Neural cell (in vitro differentiated cells): ENCODE data around the gene TNFRSF4. TPM values are rescaled to one million over a fixed set of nuclear protein-coding genes. Genes with fewer than 3 reads are reported as not detected.

ENCODE experiments used
- H2AFZ ChIP-seq: fragments of 200-600, 300-800 bp; sonication (generic), shearing (Covaris generic); 2 replicates; pipeline ENCODE4 v1.6.0; 2014; ENCODE audit warnings: low read depth, mild to moderate bottlenecking, antibody characterized with exemption, low read length, moderate library complexity
- H3F3A ChIP-seq: fragments of 200-600 bp; shearing (Covaris generic); 2 replicates; pipeline ENCODE4 v1.6.1; 2016; ENCODE audit warnings: mild to moderate bottlenecking, moderate library complexity, mixed read lengths, antibody characterized with exemption, low read length; ENCODE audit not compliant: insufficient read depth, poor library complexity, severe bottlenecking
- H3K27ac ChIP-seq: fragments of 200-600, 300-800 bp; sonication (generic), shearing (Covaris generic); 2 replicates; pipeline ENCODE4 v1.5.1; 2014; ENCODE audit warnings: mild to moderate bottlenecking, low read length, moderate library complexity
- H3K27me3 ChIP-seq: fragments of 300-800, 200-600 bp; sonication (generic), shearing (Covaris generic); 2 replicates; pipeline ENCODE4 v1.6.0; 2014; ENCODE audit warnings: mild to moderate bottlenecking, low read depth, low read length, moderate library complexity; ENCODE audit not compliant: insufficient read depth
- H3K36me3 ChIP-seq: fragments of 300-800, 200-600 bp; sonication (generic), shearing (Covaris generic); 2 replicates; pipeline ENCODE4 v1.5.1; 2014; ENCODE audit warnings: mild to moderate bottlenecking, antibody characterized with exemption, low read length, moderate library complexity; ENCODE audit not compliant: insufficient read depth
- H3K4me2 ChIP-seq: fragments of 300-800, 200-600 bp; sonication (generic), shearing (Covaris generic); 2 replicates; pipeline ENCODE4 v1.6.0; 2014; ENCODE audit warnings: mild to moderate bottlenecking, low read length
- H3K4me3 ChIP-seq: fragments of 300-800, 200-600 bp; sonication (generic), shearing (Covaris generic); 2 replicates; pipeline ENCODE4 v1.5.1; 2014; ENCODE audit warnings: mild to moderate bottlenecking, low read length, moderate library complexity
- H3K79me2 ChIP-seq: fragments of 200-600 bp; shearing (Covaris generic); replicated peaks from 2 replicates; pipeline ENCODE4 v1.6.0; 2014; ENCODE audit warnings: mild to moderate bottlenecking, low read length, moderate library complexity; ENCODE audit not compliant: insufficient read depth
- H3K9ac ChIP-seq: fragments of 300-800, 200-600 bp; sonication (generic), shearing (Covaris generic); 2 replicates; pipeline ENCODE4 v1.6.1; 2016; ENCODE audit warnings: mild to moderate bottlenecking, low read length, mixed read lengths
- H3K9me2 ChIP-seq: fragments of 200-600 bp; shearing (Covaris generic); 2 replicates; pipeline ENCODE4 v1.6.1; 2016; ENCODE audit warnings: mild to moderate bottlenecking, low read length, mixed read lengths; ENCODE audit not compliant: insufficient read depth
- H3K9me3 ChIP-seq: fragments of 200-600, 300-800 bp; sonication (generic), shearing (Covaris generic); 2 replicates; pipeline ENCODE4 v1.6.1; 2016; ENCODE audit warnings: mild to moderate bottlenecking, mixed run types, low read length, moderate library complexity, mixed read lengths
- H4K20me1 ChIP-seq: fragments of 200-600 bp; shearing (Covaris generic); 2 replicates; pipeline ENCODE4 v1.6.1; 2016; ENCODE audit warnings: mild to moderate bottlenecking, mixed run types; ENCODE audit not compliant: insufficient read depth
- CTCF ChIP-seq: fragments of 450-650 bp; IDR thresholded peaks from 2 replicates; pipeline ENCODE4 v1.5.1; 2014; ENCODE audit warnings: antibody characterized with exemption, mild to moderate bottlenecking, moderate library complexity; ENCODE audit not compliant: poor library complexity, severe bottlenecking
- EP300 ChIP-seq: fragments of 450-650 bp; conservative IDR thresholded peaks from 2 replicates; pipeline ENCODE4 v1.6.1; 2014; ENCODE audit warnings: antibody characterized with exemption, mild to moderate bottlenecking, moderate library complexity; ENCODE audit not compliant: poor library complexity, severe bottlenecking
- EZH2 ChIP-seq: fragments of 200-600, 300-800 bp; shearing (Covaris generic), sonication (generic); IDR thresholded peaks from 2 replicates; pipeline ENCODE4 v1.6.1; 2014; ENCODE audit warnings: antibody characterized with exemption, low read length, borderline replicate concordance, mild to moderate bottlenecking; ENCODE audit not compliant: insufficient read depth, poor library complexity, severe bottlenecking
- MXI1 ChIP-seq: fragments of 450-650 bp; conservative IDR thresholded peaks from 2 replicates; pipeline ENCODE4 v1.6.1; 2014; ENCODE audit warnings: antibody characterized with exemption, mild to moderate bottlenecking; ENCODE audit not compliant: poor library complexity, severe bottlenecking
- POLR2AphosphoS5 ChIP-seq: IDR thresholded peaks from 2 replicates; pipeline ENCODE4 v1.6.1; 2012
- RAD21 ChIP-seq: fragments of 450-650 bp; conservative IDR thresholded peaks from 2 replicates; pipeline ENCODE4 v1.6.1; 2014; ENCODE audit warnings: antibody characterized with exemption, mild to moderate bottlenecking, moderate library complexity
- REST ChIP-seq: IDR thresholded peaks from 2 replicates; pipeline ENCODE4 v1.6.1; 2012; ENCODE audit warnings: borderline replicate concordance
- SMC3 ChIP-seq: fragments of 450-650 bp; conservative IDR thresholded peaks from 2 replicates; pipeline ENCODE4 v1.6.1; 2014; ENCODE audit warnings: antibody characterized with exemption, mild to moderate bottlenecking, moderate library complexity; ENCODE audit not compliant: poor library complexity
- TAF1 ChIP-seq: IDR thresholded peaks from 2 replicates; pipeline ENCODE4 v1.6.1; 2012; ENCODE audit warnings: low read depth
- polyA plus RNA-seq: library from polyadenylated mRNA; depleted of rRNA; stranded (reverse); fragments of >200 nt; gene quantifications from 2 replicates; pipeline ENCODE4 v1.2.3, GENCODE V29; 2014

Gene TNFRSF4
- polyA plus RNA-seq, 1 donor from 2014 or later: not detected

GRCh38 chr1:1262071-1262470, 48.1 kb upstream of the TNFRSF4 start:
- Histone ChIP-seq H3K9me2 (no peaks in the 10 kb centered on the region), H4K20me1 (no peaks in the 10 kb centered on the region), H3K4me3 (no peak overlapping the region), H3K27ac (no peak overlapping the region), H3K27me3 (no peaks in the 10 kb centered on the region), H3K9ac (no peak overlapping the region), H2AFZ (no peak overlapping the region), H3K4me2 (no peak overlapping the region), H3F3A (no peaks in the 10 kb centered on the region), H3K9me3 (no peaks in the 10 kb centered on the region), H3K79me2 (no peaks in the 10 kb centered on the region), H3K36me3 (no peaks in the 10 kb centered on the region)
- no peak for TF ChIP-seq EP300
- no peak for TF ChIP-seq RAD21
- TF ChIP-seq TAF1: no peak
- TF ChIP-seq MXI1: no peak
- no peak for TF ChIP-seq CTCF
- no peak for TF ChIP-seq EZH2
- no peak for TF ChIP-seq REST
- TF ChIP-seq SMC3: no peak
- no peak for TF ChIP-seq POLR2AphosphoS5

- H3F3A ChIP-seq: no peaks in the 10 kb centered on the region
- TF ChIP-seq CTCF: no peak
- TF ChIP-seq EZH2: no peak
- TF ChIP-seq TAF1: no peak
- TF ChIP-seq SMC3: no peak
- TF ChIP-seq RAD21: no peak
- TF ChIP-seq POLR2AphosphoS5: no peak
- no peak for TF ChIP-seq REST
- no peak for TF ChIP-seq EP300
- no peak for TF ChIP-seq MXI1
- no peaks in the 10 kb centered on the region for H4K20me1 ChIP-seq
- H3K36me3 ChIP-seq: no peaks in the 10 kb centered on the region
- H3K4me3 ChIP-seq: no peak overlapping the region
- H3K79me2 ChIP-seq: no peaks in the 10 kb centered on the region
- H2AFZ ChIP-seq: no peak overlapping the region
- no peak overlapping the region for H3K4me2 ChIP-seq
- no peak overlapping the region for H3K27ac ChIP-seq
- no peaks in the 10 kb centered on the region for H3K27me3 ChIP-seq
- no peaks in the 10 kb centered on the region for H3K9me3 ChIP-seq
- no peaks in the 10 kb centered on the region for H3K9me2 ChIP-seq
- no peak overlapping the region for H3K9ac ChIP-seq
Observed at GRCh38 chr1:1260843-1261560, 47.0 kb upstream of the TNFRSF4 start.
